ENCODE data around the gene TBC1D2B.

- no peak for TF ChIP-seq CTCF (IDR thresholded peaks at IDR 0.05; ENCODE audit: extremely low read depth in 1 of 2, insufficient read depth in 1 of 2, low read depth in 1 of 2, low read length in 2 of 2)
- no peak for TF ChIP-seq POLR2AphosphoS5 (IDR thresholded peaks at IDR 0.05; ENCODE audit: insufficient read depth, low read depth, low read length)
Measured at GRCh38 chr15:78069052-78069414, 8.5 kb downstream of the TBC1D2B start.

All from endothelial cell of umbilical vein (primary cell).